Liver (tissue), 9 donors: Measurements from ENCODE around the gene WDR3. TPM values are rescaled to one million over a fixed set of nuclear protein-coding genes. Genes with fewer than 3 reads are reported as not detected.

Source experiments
- DNase-seq: peaks from one replicate; pipeline ENCODE4 v3.0.0-alpha.2; 2017; ENCODE audit warnings: low spot score
- H3K27ac ChIP-seq, 2 donors: one replicate each; pipeline ENCODE4 v1.7.0; 2013; ENCODE audit warnings: inconsistent platforms in 2 of 2, low read length in 2 of 2, control low read depth in 1 of 2, low read depth in 1 of 2, mild to moderate bottlenecking in 1 of 2
- H3K27me3 ChIP-seq, 4 donors: one replicate each; pipeline versions ENCODE4 v1.6.1 to v1.7.0; 2013; ENCODE audit warnings: low read length in 3 of 4, inconsistent platforms in 1 of 4, mild to moderate bottlenecking in 1 of 4, moderate library complexity in 1 of 4; ENCODE audit not compliant: control insufficient read depth in 4 of 4, insufficient read depth in 4 of 4
- H3K36me3 ChIP-seq, 4 donors: one replicate each; pipeline versions ENCODE4 v1.6.1 to v1.7.0; 2013; ENCODE audit warnings: low read length in 3 of 4, mild to moderate bottlenecking in 3 of 4, low read depth in 1 of 4, moderate library complexity in 1 of 4; ENCODE audit not compliant: control insufficient read depth in 4 of 4, insufficient read depth in 3 of 4
- H3K4me1 ChIP-seq, 4 donors: one replicate each; pipeline versions ENCODE4 v1.6.1 to v1.7.0; 2013; ENCODE audit warnings: low read length in 3 of 4, mild to moderate bottlenecking in 3 of 4, moderate library complexity in 1 of 4; ENCODE audit not compliant: control insufficient read depth in 4 of 4, insufficient read depth in 4 of 4
- H3K4me3 ChIP-seq, 3 donors: one replicate each; pipeline versions ENCODE4 v1.6.1 to v1.7.0; 2013; ENCODE audit warnings: low read length in 3 of 3, control low read depth in 1 of 3, low read depth in 1 of 3, mild to moderate bottlenecking in 1 of 3
- H3K9ac ChIP-seq, 2 donors: one replicate each; pipeline ENCODE4 v1.7.0; 2013; ENCODE audit warnings: low read length in 2 of 2, mild to moderate bottlenecking in 2 of 2, moderate library complexity in 2 of 2, control low read depth in 1 of 2, low read depth in 1 of 2
- H3K9me3 ChIP-seq, 4 donors: one replicate each; pipeline versions ENCODE4 v1.6.1 to v1.7.0; 2013; ENCODE audit warnings: low read length in 3 of 4; ENCODE audit not compliant: control insufficient read depth in 4 of 4
- CTCF ChIP-seq: fragments of 150-350 bp; IDR thresholded peaks from 2 replicates; pipeline ENCODE4 v1.5.1; 2017; ENCODE audit warnings: improper control_type of control experiment, low read depth, low read length; ENCODE audit not compliant: missing input control
- EGR1 ChIP-seq, 2 donors: IDR thresholded peaks; 2 replicates each; pipeline ENCODE4 v1.6.1; 2016 to 2018; ENCODE audit warnings: antibody characterized with exemption in 2 of 2, low read depth in 2 of 2
- FOXA2 ChIP-seq: IDR thresholded peaks from 2 replicates; pipeline ENCODE4 v1.6.1; 2016; ENCODE audit warnings: antibody characterized with exemption
- GABPA ChIP-seq, 2 donors: IDR thresholded peaks in 1 of 2; conservative IDR thresholded peaks in 1 of 2; 2 replicates each; pipeline ENCODE4 v1.6.1; 2016; ENCODE audit warnings: antibody characterized with exemption in 2 of 2, mild to moderate bottlenecking in 1 of 2, moderate library complexity in 1 of 2
- HNF4G ChIP-seq: IDR thresholded peaks from 2 replicates; pipeline ENCODE4 v1.6.1; 2016; ENCODE audit warnings: antibody characterized with exemption
- NR2F2 ChIP-seq: IDR thresholded peaks from 2 replicates; pipeline ENCODE4 v1.6.1; 2016; ENCODE audit warnings: antibody characterized with exemption
- RAD21 ChIP-seq, 2 donors: IDR thresholded peaks; 2 replicates each; pipeline ENCODE4 v1.6.1; 2016; ENCODE audit warnings: antibody characterized with exemption in 2 of 2, mild to moderate bottlenecking in 2 of 2
- REST ChIP-seq: IDR thresholded peaks from 2 replicates; pipeline ENCODE4 v1.6.1; 2016; ENCODE audit warnings: antibody characterized with exemption, mild to moderate bottlenecking
- SP1 ChIP-seq: IDR thresholded peaks from 2 replicates; pipeline ENCODE4 v1.6.1; 2018; ENCODE audit warnings: antibody characterized with exemption, mild to moderate bottlenecking
- YY1 ChIP-seq: IDR thresholded peaks from 2 replicates; pipeline ENCODE4 v1.6.1; 2016; ENCODE audit warnings: antibody characterized with exemption, mild to moderate bottlenecking
- WGBS: extraction: QIAGEN DNeasy Blood & Tissue Kit; methylation state at CpG from one replicate; pipeline ENCODE4 v1.1.7; 2013; 5-methylcytosine and 5-hydroxymethylcytosine counted together
- polyA plus RNA-seq, 2 donors: library from polyadenylated mRNA; stranded (reverse) in 1 of 2; unstranded in 1 of 2; fragments of 200-250 nt in 1 of 2; fragments of >200 nt in 1 of 2; fragmentation: Nextera tagmentation in 1 of 2; extraction: Ambion mirVana in 1 of 2; gene quantifications; one replicate each; pipeline versions ENCODE4 v1.2.1 to v1.2.3, GENCODE V29; 2013 to 2015
- total RNA-seq, 2 donors: library from RNA; depleted of rRNA; stranded (reverse); fragments of >200 nt; gene quantifications; one replicate each; pipeline ENCODE4 v1.2.3, GENCODE V29; 2014
- TF ChIP-seq, protein P1 (sequence below): IDR thresholded peaks from 2 replicates; pipeline ENCODE4 v1.6.1; 2016; ENCODE audit warnings: antibody characterized with exemption
- donor health status: healthy.
- donor health status: healthy.
- donor health status: healthy.
- donor health status: healthy.
- donor health status: healthy.

Gene WDR3
- total and polyA plus RNA-seq, 4 donors = 4.4 to 24.5 (median 11.5) TPM

- DNase-seq = no peak
- H3K4me3 ChIP-seq = peak overlapping the region; percentile 89 to 97 (median 96)
- H3K9ac ChIP-seq = peak overlapping the region; percentile 71 to 90
- H3K36me3 ChIP-seq = peaks cover 0 to 6% (median 3%) of the 10 kb centered on the region in 4 donors
- peaks cover 3 to 40% (median 28%) of the 10 kb centered on the region in 4 donors for H3K4me1 ChIP-seq
- WGBS = under 1% methylated on average over 12 of the region's 12 CpGs
- H3K9me3 ChIP-seq = no peaks in the 10 kb centered on the region
- TF ChIP-seq YY1 (peak; percentile 10), NR2F2 (no peak), SP1 (no peak)
- peak overlapping the region; percentile 35 to 67 for H3K27ac ChIP-seq
- H3K27me3 ChIP-seq = no peaks in the 10 kb centered on the region
These were observed 571 bp downstream of the WDR3 start for GRCh38 chr1:117930173-117930447.

- peak; percentile 41 for TF ChIP-seq YY1
- TF ChIP-seq EGR1 (IDR thresholded peaks at IDR 0.05; ENCODE audit: low read depth in 2 of 2) = no peak
- no peak for TF ChIP-seq RAD21 (IDR thresholded peaks at IDR 0.05)
- TF ChIP-seq GABPA (IDR thresholded peaks at IDR 0.05 in 1 of 2, conservative IDR thresholded peaks at IDR 0.05 in 1 of 2) = no peak
- Histone ChIP-seq H3K36me3 (peaks cover 0 to 6% (median 4%) of the 10 kb centered on the region in 4 donors), H3K4me3 (peak overlapping the region; percentile 89 to 97 (median 96)), H3K27ac (peak overlapping the region; percentile 35 to 67), H3K9me3 (no peaks in the 10 kb centered on the region), H3K4me1 (peaks cover 3 to 40% (median 28%) of the 10 kb centered on the region in 4 donors), H3K9ac (peak overlapping the region; percentile 71 to 90), H3K27me3 (no peaks in the 10 kb centered on the region)
- 2% methylated on average over 6 of the region's 6 CpGs for WGBS
- DNase-seq = no peak
These were observed 945 bp downstream of the WDR3 start for GRCh38 chr1:117930484-117930883.

GRCh38 chr1:117932576-117932975, 3.0 kb downstream of the WDR3 start:
- 81% methylated on average over 4 of the region's 4 CpGs for WGBS
- DNase-seq = no peak
- Histone ChIP-seq H3K27ac (no peak overlapping the region), H3K9me3 (no peaks in the 10 kb centered on the region), H3K4me3 (no peak overlapping the region), H3K9ac (no peak overlapping the region), H3K4me1 (peaks cover 3 to 40% (median 28%) of the 10 kb centered on the region in 4 donors), H3K27me3 (no peaks in the 10 kb centered on the region), H3K36me3 (peaks cover 4 to 16% (median 11%) of the 10 kb centered on the region in 4 donors)
- TF ChIP-seq RAD21 (IDR thresholded peaks at IDR 0.05) (no peak), NR2F2 (no peak), CTCF (no peak), HNF4G (no peak), FOXA2 (no peak), REST (no peak)
- TF ChIP-seq, protein P1, sequence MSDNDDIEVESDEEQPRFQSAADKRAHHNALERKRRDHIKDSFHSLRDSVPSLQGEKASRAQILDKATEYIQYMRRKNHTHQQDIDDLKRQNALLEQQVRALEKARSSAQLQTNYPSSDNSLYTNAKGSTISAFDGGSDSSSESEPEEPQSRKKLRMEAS = no peak
